Measurements from ENCODE around the gene R3HDM1.

GRCh38 chr2:135615404-135615803 lies 84.1 kb downstream of the R3HDM1 start:
- no peak for TF ChIP-seq CTCF (conservative IDR thresholded peaks at IDR 0.05 in 1 of 2, IDR thresholded peaks at IDR 0.05 in 1 of 2; ENCODE audit: low read depth in 1 of 2, low read length in 2 of 2)
- TF ChIP-seq EZH2 (IDR thresholded peaks at IDR 0.05; ENCODE audit: low read length, missing control alignments), result no peak
